ENCODE results near the gene EHF. TPM values are rescaled to one million over a fixed set of nuclear protein-coding genes. Genes with fewer than 3 reads are reported as not detected.

The EHF gene
- total and polyA plus RNA-seq, 2 of the 13 experiments (the other 11 are each of a cell fraction or from before 2014, with no cell fraction given) = 0.04 to 0.46 TPM

- TF ChIP-seq TFDP1 (CRISPR knock-in tag; IDR thresholded peaks at IDR 0.05; ENCODE audit: borderline replicate concordance) (peak; percentile 64; the same call in 1 of the 2 replicates), SIN3A (IDR thresholded peaks at IDR 0.05; ENCODE audit: borderline replicate concordance, low read depth, low read length) (no peak), ZNF891 (CRISPR knock-in tag; IDR thresholded peaks at IDR 0.05) (no peak; the same call in 1 of the 2 replicates), ARID4A (CRISPR knock-in tag; IDR thresholded peaks at IDR 0.05; ENCODE audit: borderline replicate concordance) (peak; percentile 75; the same call in 1 of the 2 replicates), TOPORS (CRISPR knock-in tag; IDR thresholded peaks at IDR 0.05) (no peak), TEAD3 (CRISPR knock-in tag; optimal IDR thresholded peaks at IDR 0.05; ENCODE audit: borderline replicate concordance) (peak; percentile 93), DRAP1 (CRISPR knock-in tag; IDR thresholded peaks at IDR 0.05) (no peak; the same call in 1 of the 2 replicates), NFATC3 (CRISPR knock-in tag; IDR thresholded peaks at IDR 0.05) (no peak), MTA3 (CRISPR knock-in tag; IDR thresholded peaks at IDR 0.05) (no peak), ZNF326 (CRISPR knock-in tag; IDR thresholded peaks at IDR 0.05; ENCODE audit: borderline replicate concordance) (no peak), CTCF (CRISPR knock-in tag; IDR thresholded peaks at IDR 0.05) (peak; percentile 31; the same call in 1 of the 2 replicates), ZNF503 (CRISPR knock-in tag; IDR thresholded peaks at IDR 0.05) (peak; percentile 71), EEA1 (CRISPR knock-in tag; IDR thresholded peaks at IDR 0.05; ENCODE audit: borderline replicate concordance) (no peak), MED8 (CRISPR knock-in tag; IDR thresholded peaks at IDR 0.05; ENCODE audit: insufficient replicate concordance) (peak; percentile 98), STAG1 (CRISPR knock-in tag; IDR thresholded peaks at IDR 0.05) (peak; percentile 44), MED1 (CRISPR knock-in tag; IDR thresholded peaks at IDR 0.05) (peak; percentile 96), ZNF124 (CRISPR knock-in tag; IDR thresholded peaks at IDR 0.05) (peak; percentile 95), NR3C1 (CRISPR knock-in tag; IDR thresholded peaks at IDR 0.05) (no peak), ADNP (CRISPR knock-in tag; IDR thresholded peaks at IDR 0.05) (no peak), STAT5B (CRISPR knock-in tag; IDR thresholded peaks at IDR 0.05) (peak; percentile 83), ZNF629 (CRISPR knock-in tag; conservative IDR thresholded peaks at IDR 0.05) (peak; percentile 68)
Observed at GRCh38 chr11:34654483-34655334, 33.8 kb downstream of the EHF start (continued).

All from HepG2 (cell line).